ACC112 (cell line): ENCODE data around the gene SPRR2B.
"Not testable (repeated sequence)": the region's sequence is repeated elsewhere in the genome, so short reads cannot be mapped to it uniquely, and the experiment has no call there.

ENCODE experiments used
- H2AFZ ChIP-seq: fragments of 200-600 bp; sonication (generic); one replicate; pipeline ENCODE4 v1.6.0; 2017; ENCODE audit warnings: antibody characterized with exemption, low read length; ENCODE audit not compliant: unreplicated experiment
- H3K27ac ChIP-seq: fragments of 200-600 bp; sonication (generic); 2 replicates; pipeline ENCODE4 v1.5.1; 2014; ENCODE audit warnings: low read depth, mild to moderate bottlenecking, antibody characterized with exemption, low read length, moderate library complexity
- H3K27me3 ChIP-seq: fragments of 200-600 bp; sonication (generic); 2 replicates; pipeline ENCODE4 v1.6.1; 2014; ENCODE audit warnings: mild to moderate bottlenecking, antibody characterized with exemption, low read length, moderate library complexity, mixed read lengths; ENCODE audit not compliant: insufficient read depth
- H3K36me3 ChIP-seq: fragments of 200-600 bp; sonication (generic); 2 replicates; pipeline ENCODE4 v1.6.1; 2016; ENCODE audit warnings: mild to moderate bottlenecking, antibody characterized with exemption, low read length, moderate library complexity, mixed read lengths; ENCODE audit not compliant: insufficient read depth
- H3K4me1 ChIP-seq: fragments of 200-600 bp; sonication (generic); one replicate; pipeline ENCODE4 v1.6.1; 2016; ENCODE audit warnings: low read length, mixed read lengths; ENCODE audit not compliant: insufficient read depth, unreplicated experiment, control insufficient read depth
- H3K4me3 ChIP-seq: fragments of 200-600 bp; sonication (generic); 2 replicates; pipeline ENCODE4 v1.5.1; 2014; ENCODE audit warnings: mild to moderate bottlenecking, low read depth, low read length
- H3K79me2 ChIP-seq: fragments of 200-600 bp; sonication (generic); one replicate; pipeline ENCODE4 v1.6.0; 2016; ENCODE audit warnings: low read length; ENCODE audit not compliant: control insufficient read depth, unreplicated experiment, insufficient read depth

Gene SPRR2B

DNA sequence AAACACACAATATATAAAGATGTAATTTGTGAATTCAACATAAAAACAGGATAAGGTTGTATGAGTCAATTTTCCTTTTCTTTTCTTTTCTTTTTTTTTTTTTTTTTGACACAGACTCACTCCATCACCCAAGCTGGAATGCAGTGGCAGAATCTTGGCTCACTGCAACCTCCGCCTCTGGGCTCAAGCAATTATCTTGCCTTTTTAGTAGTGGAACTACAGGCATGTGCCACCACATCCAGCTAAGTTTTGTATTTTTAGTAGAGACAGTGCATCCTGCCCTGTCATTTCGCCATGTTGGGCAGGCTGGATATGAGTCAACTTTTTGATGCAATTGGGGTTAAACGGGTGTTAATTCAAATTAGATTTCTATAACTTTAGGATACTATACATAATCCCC, 10.3 kb upstream of the SPRR2B start:
- Histone ChIP-seq H3K27ac (no peak overlapping the region), H3K27me3 (no peaks in the 10 kb centered on the region), H3K79me2 (no peaks in the 10 kb centered on the region), H3K4me3 (no peak overlapping the region), H3K4me1 (no peaks in the 10 kb centered on the region), H3K36me3 (no peaks in the 10 kb centered on the region), H2AFZ (no peak overlapping the region)

DNA sequence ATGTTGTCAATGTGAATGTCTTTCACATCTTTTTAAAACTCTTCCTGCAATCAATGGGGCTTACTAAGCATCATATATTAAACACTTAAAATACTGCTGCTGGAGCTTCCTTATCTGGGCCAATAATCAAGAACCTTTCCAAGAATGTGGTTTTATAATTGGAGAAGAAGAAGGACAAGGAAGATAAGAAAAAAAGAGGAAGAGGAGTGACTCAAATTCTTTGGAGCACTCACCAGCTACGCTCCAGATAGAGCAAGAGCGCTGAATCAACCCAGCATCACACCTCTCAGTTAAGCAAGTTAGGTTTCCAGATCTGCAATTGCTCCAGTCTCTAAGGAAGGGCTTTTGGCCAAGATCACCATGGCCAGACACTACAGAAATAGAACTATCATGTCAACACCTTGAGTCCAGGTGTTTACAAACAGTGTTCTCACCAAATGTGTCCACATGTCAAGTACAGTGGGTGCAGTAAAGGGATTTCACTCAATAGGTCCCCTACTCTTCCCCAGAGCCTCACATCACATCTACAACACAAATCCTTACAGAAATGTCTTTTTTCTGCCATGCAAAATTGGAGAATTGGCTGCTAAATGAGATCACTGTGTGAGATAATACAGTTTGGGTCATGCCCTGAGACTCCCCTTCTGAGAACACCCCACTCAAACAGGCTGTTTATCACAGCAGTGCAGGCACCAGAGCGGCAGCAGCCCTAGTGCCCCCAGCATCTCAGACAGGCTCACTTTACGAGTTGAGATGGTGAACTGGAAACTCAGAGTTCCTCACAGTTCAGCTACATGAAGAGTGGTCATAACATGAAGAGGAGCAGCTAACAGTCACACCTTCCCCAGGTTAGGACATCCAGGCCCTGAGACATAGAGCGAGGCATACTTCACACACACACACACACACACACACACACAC, 1.7 kb upstream of the SPRR2B start:
- Histone ChIP-seq H3K27ac (no peak overlapping the region), H3K4me3 (no peak overlapping the region), H3K4me1 (no peaks in the 10 kb centered on the region), H3K36me3 (no peaks in the 10 kb centered on the region), H3K27me3 (no peaks in the 10 kb centered on the region), H2AFZ (no peak overlapping the region), H3K79me2 (no peaks in the 10 kb centered on the region)

DNA sequence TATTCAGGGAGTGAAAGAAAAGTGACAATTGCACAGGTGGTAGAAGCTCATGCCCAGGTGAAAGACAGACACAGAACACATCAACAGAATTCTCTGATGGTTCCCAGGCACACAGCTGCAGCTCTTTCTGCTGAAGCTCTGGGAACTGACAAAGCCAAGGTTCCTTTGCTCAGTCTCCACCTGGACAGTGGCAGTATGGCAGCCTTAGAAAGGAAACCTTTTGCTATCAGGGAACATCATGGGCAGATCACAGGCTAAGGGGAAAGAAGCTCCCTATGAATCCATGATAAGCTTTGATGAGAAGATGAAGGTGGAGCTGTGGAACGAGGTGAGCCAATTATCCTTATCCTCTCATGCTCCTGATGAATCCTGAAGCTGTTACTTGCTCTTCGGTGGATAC, 1.2 kb downstream of the SPRR2B start:
- H3K79me2 ChIP-seq: no peaks in the 10 kb centered on the region
- no peak overlapping the region for H2AFZ ChIP-seq
- no peaks in the 10 kb centered on the region for H3K4me1 ChIP-seq
- no peak overlapping the region for H3K4me3 ChIP-seq
- no peaks in the 10 kb centered on the region for H3K36me3 ChIP-seq
- H3K27me3 ChIP-seq: no peaks in the 10 kb centered on the region
- no peak overlapping the region for H3K27ac ChIP-seq

DNA sequence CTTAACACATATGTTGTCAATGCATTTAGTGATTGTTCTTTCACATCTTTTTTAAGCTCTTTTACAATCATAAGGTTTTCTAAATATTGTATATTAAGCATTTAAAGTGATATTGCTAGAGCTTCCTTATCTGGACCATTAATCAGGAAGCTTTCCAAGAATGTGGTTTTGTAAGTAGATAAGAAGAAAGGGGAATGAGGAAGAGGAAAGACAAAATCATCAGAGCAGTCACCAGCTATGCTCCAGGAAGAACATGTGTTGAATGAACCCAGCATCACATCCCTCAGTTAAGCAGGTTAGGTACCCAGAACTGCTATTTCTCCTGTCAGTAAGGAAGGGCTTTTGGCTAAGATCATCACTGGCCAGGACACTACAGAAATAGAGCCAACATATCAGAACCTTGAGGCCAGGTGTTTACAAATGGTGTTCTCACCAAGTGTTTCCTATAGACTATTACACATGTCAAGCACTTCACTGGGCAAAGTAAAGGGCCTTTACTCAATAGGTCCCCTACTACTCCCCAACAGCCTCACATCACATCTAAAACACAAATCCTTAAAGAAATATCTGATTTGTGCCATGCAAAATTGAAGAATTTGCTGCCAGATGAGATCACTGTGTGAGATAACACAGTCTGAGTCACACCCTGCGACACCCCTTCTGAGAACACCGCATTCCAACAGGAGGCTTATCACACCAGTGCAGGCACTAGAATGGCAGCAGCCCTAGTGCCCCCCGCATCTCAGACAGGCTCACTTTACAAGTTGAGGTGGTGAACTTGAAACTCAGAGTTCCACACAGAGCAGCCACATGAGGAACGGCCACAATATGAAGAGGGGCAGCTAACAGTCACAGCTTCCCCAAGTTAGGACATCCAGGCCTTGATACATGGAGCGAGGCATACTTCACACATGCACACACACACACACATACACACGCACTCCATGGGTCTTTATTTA, 12.3 kb downstream of the SPRR2B start:
- no peak overlapping the region for H2AFZ ChIP-seq
- no peak overlapping the region for H3K27ac ChIP-seq
- no peak overlapping the region for H3K4me3 ChIP-seq
- H3K4me1 ChIP-seq: no peaks in the 10 kb centered on the region
- H3K79me2 ChIP-seq: no peaks in the 10 kb centered on the region
- H3K36me3 ChIP-seq: no peaks in the 10 kb centered on the region
- no peaks in the 10 kb centered on the region for H3K27me3 ChIP-seq

DNA sequence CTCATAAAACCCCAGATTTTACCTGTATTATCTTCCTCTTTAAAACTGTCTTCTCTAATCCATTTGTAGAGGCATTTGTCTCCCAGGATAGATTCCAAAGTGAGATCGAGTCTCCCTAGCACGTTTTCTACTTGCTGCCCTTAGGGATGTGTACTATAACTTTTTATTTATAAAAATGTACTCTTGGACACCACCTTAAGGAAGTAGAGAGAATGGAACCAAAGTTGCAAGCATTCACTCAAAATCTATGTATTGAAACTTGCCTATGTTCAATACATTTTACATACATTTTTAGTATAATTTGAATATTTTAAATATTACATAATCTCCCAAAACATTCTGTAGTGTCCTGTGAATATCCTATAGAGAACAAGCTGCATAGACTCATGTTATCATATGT, 13.3 kb downstream of the SPRR2B start:
- Histone ChIP-seq H3K36me3 (no peaks in the 10 kb centered on the region), H3K79me2 (no peaks in the 10 kb centered on the region), H3K4me3 (no peak overlapping the region), H3K4me1 (no peaks in the 10 kb centered on the region), H3K27ac (no peak overlapping the region), H3K27me3 (no peaks in the 10 kb centered on the region), H2AFZ (no peak overlapping the region)

DNA sequence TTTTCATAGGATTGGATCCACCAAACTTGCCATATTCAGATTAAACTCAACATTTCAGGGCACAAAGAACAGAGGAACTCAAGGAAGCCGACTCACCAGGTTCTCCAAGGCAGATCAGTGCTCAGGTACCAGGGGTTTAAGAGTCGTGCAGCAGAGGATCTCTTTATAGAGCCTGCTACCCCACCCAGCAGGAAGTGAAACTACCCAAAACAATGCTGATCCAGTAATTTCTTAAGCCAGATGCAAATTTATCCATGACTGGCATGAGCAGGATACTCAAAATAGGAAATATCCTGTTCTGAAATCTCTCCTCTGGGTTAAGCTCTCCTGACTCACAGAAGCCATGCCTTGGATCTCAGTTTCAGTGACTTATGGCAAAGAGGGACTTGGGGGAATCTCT, 14.0 kb downstream of the SPRR2B start, which contains the start of gene SPRR2A:
SPRR2A (minus strand) TSS at position 138 of the 400 bp plus-strand sequence. CDS start 777 bp downstream, outside the sequence.
- Histone ChIP-seq H3K4me3 (no peak within 1 kb of the TSS), H3K36me3 (no peaks in the 10 kb centered on the region), H3K79me2 (no peaks in the 10 kb centered on the region), H3K27ac (no peak within 1 kb of the TSS), H2AFZ (no peak within 1 kb of the TSS), H3K4me1 (no peaks in the 10 kb centered on the region), H3K27me3 (no peaks in the 10 kb centered on the region)

DNA sequence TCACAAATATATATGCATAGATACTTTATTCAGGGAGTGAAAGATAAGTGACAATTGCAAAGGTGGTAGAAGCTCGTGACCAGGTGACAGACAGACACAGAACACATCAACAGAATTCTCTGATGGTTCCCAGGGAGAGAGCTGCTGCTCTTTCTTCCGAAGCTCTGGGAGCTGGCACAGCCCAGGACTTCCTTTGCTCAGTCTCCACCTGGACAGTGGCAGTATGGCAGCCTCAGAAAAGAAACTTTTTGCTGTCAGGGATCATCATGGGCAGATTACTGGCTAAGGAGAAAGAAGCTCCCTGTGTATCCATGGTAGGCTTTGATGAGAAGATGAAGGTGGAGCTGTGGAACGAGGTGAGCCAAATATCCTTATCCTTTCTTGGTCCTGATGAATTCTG, 15.3 kb downstream of the SPRR2B start:
- H3K79me2 ChIP-seq, H3K36me3 ChIP-seq, H2AFZ ChIP-seq, H3K27ac ChIP-seq, H3K27me3 ChIP-seq, H3K4me1 ChIP-seq, H3K4me3 ChIP-seq: not testable (repeated sequence)

DNA sequence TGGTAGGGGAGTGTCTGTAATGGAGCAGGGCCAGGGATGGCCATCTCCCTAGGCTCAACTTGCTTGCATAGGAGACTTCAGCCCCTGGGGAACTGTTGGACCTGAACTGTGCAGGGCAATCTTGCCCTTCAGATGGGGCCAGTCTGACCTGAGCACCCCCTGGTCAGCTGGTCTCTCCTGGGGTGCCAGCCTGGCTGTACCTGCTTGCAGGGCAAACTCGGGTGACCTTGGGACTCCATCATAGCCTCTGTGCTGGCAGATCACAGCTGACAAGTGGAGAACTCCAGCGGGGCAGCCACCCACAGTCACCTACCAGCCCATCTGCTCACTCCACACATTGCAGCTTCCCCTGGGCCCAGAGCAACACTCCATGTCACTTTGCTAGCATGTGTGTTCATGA, 22.2 kb downstream of the SPRR2B start:
- Histone ChIP-seq H3K4me3 (no peak overlapping the region), H3K27me3 (no peaks in the 10 kb centered on the region), H3K79me2 (no peaks in the 10 kb centered on the region), H3K27ac (no peak overlapping the region), H3K4me1 (no peaks in the 10 kb centered on the region), H2AFZ (no peak overlapping the region), H3K36me3 (no peaks in the 10 kb centered on the region)

DNA sequence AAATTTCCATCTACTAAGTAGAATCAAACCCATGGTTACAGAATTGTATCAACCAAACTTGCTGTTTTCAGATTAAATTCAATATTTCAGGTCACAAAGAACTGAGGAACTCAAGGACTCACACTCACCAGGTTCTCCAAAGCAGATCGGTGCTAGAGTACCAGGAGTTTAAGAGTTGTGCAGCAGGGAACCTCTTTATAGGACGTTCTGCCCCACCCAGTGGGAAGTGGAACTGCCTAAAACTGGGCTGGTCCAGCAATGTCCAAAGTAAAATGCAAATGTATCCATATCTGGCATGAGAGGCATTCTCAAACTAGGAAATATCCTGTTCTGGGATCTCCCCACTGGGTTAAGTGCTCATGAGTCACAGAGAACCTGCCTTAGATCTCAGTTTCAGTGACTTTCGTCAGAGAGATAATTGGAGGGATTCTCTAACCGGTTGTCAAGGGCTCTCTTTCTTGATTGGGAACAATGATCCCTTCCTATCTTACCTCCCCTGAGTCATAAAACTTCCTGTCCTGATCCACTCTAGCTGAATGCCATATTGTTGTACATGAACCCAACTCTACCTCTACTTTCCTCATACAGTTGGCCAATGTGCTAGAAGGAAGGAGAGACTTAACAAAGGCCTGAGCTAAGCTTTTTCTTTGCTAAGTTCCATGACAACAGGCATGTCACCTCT, 30.3 kb downstream of the SPRR2B start, which contains the start of gene SPRR2D:
SPRR2D (minus strand) TSS at position 171 of the 682 bp plus-strand sequence. CDS start 774 bp downstream, outside the sequence.
- Histone ChIP-seq H3K27me3 (no peaks in the 10 kb centered on the region), H2AFZ (no peak within 1 kb of the TSS), H3K4me1 (no peaks in the 10 kb centered on the region)

DNA sequence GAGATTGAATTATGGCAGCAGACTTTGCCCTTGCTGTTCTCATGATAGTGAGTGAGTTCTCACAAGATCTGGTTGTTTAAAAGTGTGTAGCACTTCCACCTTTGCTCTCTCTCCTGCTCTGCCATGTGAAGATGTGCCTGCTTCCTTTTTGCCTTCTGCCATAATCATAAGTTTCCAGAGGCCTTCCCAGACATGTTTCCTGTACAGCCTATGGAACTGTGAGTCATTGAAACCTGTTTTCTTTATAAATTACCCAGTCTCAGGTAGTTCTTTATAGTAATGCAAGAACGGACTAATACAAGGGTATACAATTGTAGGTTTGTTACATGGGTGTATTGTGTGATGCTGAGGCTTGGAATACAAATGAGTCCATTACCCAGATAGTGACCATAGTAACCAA, 36.2 kb downstream of the SPRR2B start:
- Histone ChIP-seq H3K27ac (no peak overlapping the region), H2AFZ (no peak overlapping the region), H3K4me3 (no peak overlapping the region), H3K79me2 (no peaks in the 10 kb centered on the region), H3K4me1 (no peaks in the 10 kb centered on the region), H3K36me3 (no peaks in the 10 kb centered on the region), H3K27me3 (no peaks in the 10 kb centered on the region)

More for the DNA sequence above, 30.3 kb downstream of the SPRR2B start, which contains the start of gene SPRR2D:
- H3K36me3 ChIP-seq: no peaks in the 10 kb centered on the region
- H3K4me3 ChIP-seq: no peak within 1 kb of the TSS
- no peaks in the 10 kb centered on the region for H3K79me2 ChIP-seq
- no peak within 1 kb of the TSS for H3K27ac ChIP-seq
